ENCODE measurements around the gene ZNF138. TPM values are rescaled to one million over a fixed set of nuclear protein-coding genes. Genes with fewer than 3 reads are reported as not detected.

ZNF138 gene
- total RNA-seq, 2 experiments from 2014 or later: 5.6 to 7.3 TPM

GRCh38 chr7:64870656-64871055, 76.4 kb downstream of the ZNF138 start:
- ChIA-PET CTCF (no interaction called here), POLR2A (no interaction called here)
- no peak overlapping the region for H3K27ac Mint-ChIP-seq
- ATAC-seq (ENCODE audit: poor library complexity) (no peak), DNase-seq (no peak)
- no peaks in the 10 kb centered on the region for H3K36me3 ChIP-seq (ENCODE audit: insufficient read depth, low read length)
- no peaks in the 10 kb centered on the region for H3K4me1 Mint-ChIP-seq (ENCODE audit: low read depth)
- no peak overlapping the region for H3K4me3 ChIP-seq (ENCODE audit: low read length)
- no peaks in the 10 kb centered on the region for H3K9me3 Mint-ChIP-seq
- peaks cover 0 to 49% of the 10 kb centered on the region in 2 experiments for H3K9me3 ChIP-seq (ENCODE audit: control insufficient read depth in 1 of 2, insufficient read depth in 1 of 2, low read length in 2 of 2)
- no peak for TF ChIP-seq CTCF (IDR thresholded peaks at IDR 0.05)
- H3K27me3 Mint-ChIP-seq: no peaks in the 10 kb centered on the region
- no peaks in the 10 kb centered on the region for H3K4me1 ChIP-seq (ENCODE audit: insufficient read depth, low read length)
- H3K36me3 Mint-ChIP-seq (ENCODE audit: low read depth): no peaks in the 10 kb centered on the region
- H3K27ac ChIP-seq (ENCODE audit: low read depth in 1 of 2, low read length in 2 of 2): no peak overlapping the region
- H3K4me3 Mint-ChIP-seq: no peak overlapping the region
- intact Hi-C loops (cut with DNase I, micrococcal nuclease): no loop called here
- no peaks in the 10 kb centered on the region for H3K27me3 ChIP-seq (ENCODE audit: control insufficient read depth in 1 of 2, insufficient read depth in 2 of 2, low read length in 2 of 2)

GRCh38 chr7:64871761-64872160, 77.5 kb downstream of the ZNF138 start:
- Histone ChIP-seq H3K4me3 (ENCODE audit: low read length) (no peak overlapping the region), H3K4me1 (ENCODE audit: insufficient read depth, low read length) (peaks cover under 1% of the 10 kb centered on the region), H3K36me3 (ENCODE audit: insufficient read depth, low read length) (no peaks in the 10 kb centered on the region), H3K9me3 (ENCODE audit: control insufficient read depth in 1 of 2, insufficient read depth in 1 of 2, low read length in 2 of 2) (peaks cover 0 to 49% of the 10 kb centered on the region in 2 experiments), H3K27ac (ENCODE audit: low read depth in 1 of 2, low read length in 2 of 2) (no peak overlapping the region), H3K27me3 (ENCODE audit: control insufficient read depth in 1 of 2, insufficient read depth in 2 of 2, low read length in 2 of 2) (peaks cover 0 to 2% of the 10 kb centered on the region in 2 experiments)
- Mint-ChIP-seq H3K36me3 (ENCODE audit: low read depth) (no peaks in the 10 kb centered on the region), H3K4me1 (ENCODE audit: low read depth) (no peaks in the 10 kb centered on the region), H3K27ac (no peak overlapping the region), H3K9me3 (no peaks in the 10 kb centered on the region), H3K4me3 (no peak overlapping the region), H3K27me3 (no peaks in the 10 kb centered on the region)
- no peak for ATAC-seq (ENCODE audit: poor library complexity)
- TF ChIP-seq CTCF (IDR thresholded peaks at IDR 0.05): no peak
- no peak for DNase-seq
- intact Hi-C loops (cut with DNase I, micrococcal nuclease): no loop called here
- ChIA-PET CTCF (no interaction called here), POLR2A (no interaction called here)

GRCh38 chr7:64872351-64873154, 78.3 kb downstream of the ZNF138 start:
- POLR2A ChIA-PET: no interaction called here
- Mint-ChIP-seq H3K27me3 (peaks cover 5% of the 10 kb centered on the region), H3K9me3 (no peaks in the 10 kb centered on the region), H3K4me1 (ENCODE audit: low read depth) (peaks cover 5% of the 10 kb centered on the region), H3K4me3 (no peak overlapping the region), H3K36me3 (ENCODE audit: low read depth) (no peaks in the 10 kb centered on the region), H3K27ac (no peak overlapping the region)
- intact Hi-C loops (cut with DNase I, micrococcal nuclease): no loop called here
- Histone ChIP-seq H3K27ac (ENCODE audit: low read depth in 1 of 2, low read length in 2 of 2) (no peak overlapping the region), H3K4me3 (ENCODE audit: low read length) (no peak overlapping the region), H3K4me1 (ENCODE audit: insufficient read depth, low read length) (peaks cover 9% of the 10 kb centered on the region), H3K27me3 (ENCODE audit: control insufficient read depth in 1 of 2, insufficient read depth in 2 of 2, low read length in 2 of 2) (peaks cover 0 to 5% of the 10 kb centered on the region in 2 experiments), H3K9me3 (ENCODE audit: control insufficient read depth in 1 of 2, insufficient read depth in 1 of 2, low read length in 2 of 2) (peaks cover 0 to 53% of the 10 kb centered on the region in 2 experiments), H3K36me3 (ENCODE audit: insufficient read depth, low read length) (no peaks in the 10 kb centered on the region)
- no peak for TF ChIP-seq CTCF (IDR thresholded peaks at IDR 0.05)
- CTCF ChIA-PET: no interaction called here
- no peak for ATAC-seq (ENCODE audit: poor library complexity)
- DNase-seq: no peak

Data from CD4-positive, alpha-beta T cell (primary cell).